Activated naive CD8-positive, alpha-beta T cell treated with anti-CD3 and anti-CD28 coated beads, Interleukin-2, amount 10 ng/mL, durations not matched to agents 7 days and 5 days (primary cell): ENCODE measurements around the gene MMP15. TPM values are rescaled to one million over a fixed set of nuclear protein-coding genes. Genes with fewer than 3 reads are reported as not detected.
"Not testable (repeated sequence)": the region's sequence is repeated elsewhere in the genome, so short reads cannot be mapped to it uniquely, and the experiment has no call there.

Experiments used
- ATAC-seq: fragments of 150-1000 bp; cut with Tn5 transposase; one replicate; pipeline ENCODE4 v1.10.0; 2021; ENCODE audit warnings: low read depth, moderate library complexity
- POLR2A ChIA-PET: fragments of 350-600 bp; sonication (Branson Sonifier 250); formaldehyde crosslinking; loops from one replicate; lab custom pipeline; 2021; ENCODE audit warnings: antibody characterized with exemption; lab: Charles Lee
- DNase-seq: peaks from one replicate; pipeline ENCODE4 v3.0.0; 2021
- H3K27ac Mint-ChIP-seq: one replicate; pipeline ENCODE4 v1.8.0; 2022; ENCODE audit warnings: mild to moderate bottlenecking, mixed read lengths
- H3K27me3 Mint-ChIP-seq: one replicate; pipeline ENCODE4 v1.8.0; 2022; ENCODE audit warnings: mild to moderate bottlenecking, moderate library complexity, mixed read lengths
- H3K36me3 Mint-ChIP-seq: one replicate; pipeline ENCODE4 v1.8.0; 2021; ENCODE audit warnings: mild to moderate bottlenecking, mixed read lengths
- H3K4me1 Mint-ChIP-seq: one replicate; pipeline ENCODE4 v1.8.0; 2021; ENCODE audit warnings: mixed read lengths
- H3K4me3 Mint-ChIP-seq: one replicate; pipeline ENCODE4 v1.8.0; 2022; ENCODE audit warnings: mild to moderate bottlenecking, moderate library complexity, mixed read lengths
- H3K9me3 Mint-ChIP-seq: one replicate; pipeline ENCODE4 v1.8.0; 2021; ENCODE audit warnings: mixed read lengths
- total RNA-seq, 2 experiments: library from RNA; stranded (reverse); gene quantifications; one replicate each; pipeline ENCODE4 v1.2.3, GENCODE V29; 2021

The MMP15 gene
- total RNA-seq, 2 experiments from 2014 or later = 0.61 to 0.62 TPM

GRCh38 chr16:58062821-58063220, 37.3 kb downstream of the MMP15 start:
- no peaks in the 10 kb centered on the region for H3K27me3 Mint-ChIP-seq
- DNase-seq (no peak), ATAC-seq (no peak)
- H3K9me3 Mint-ChIP-seq = no peaks in the 10 kb centered on the region
- POLR2A ChIA-PET = no interaction called here
- no peak overlapping the region for H3K27ac Mint-ChIP-seq
- H3K4me1 Mint-ChIP-seq = no peaks in the 10 kb centered on the region
- no peaks in the 10 kb centered on the region for H3K36me3 Mint-ChIP-seq
- no peak overlapping the region for H3K4me3 Mint-ChIP-seq

GRCh38 chr16:58063377-58064076, 38.0 kb downstream of the MMP15 start:
- POLR2A ChIA-PET = no interaction called here
- no peaks in the 10 kb centered on the region for H3K36me3 Mint-ChIP-seq
- DNase-seq (no peak), ATAC-seq (no peak)
- H3K4me1 Mint-ChIP-seq = no peaks in the 10 kb centered on the region
- H3K4me3 Mint-ChIP-seq = no peak overlapping the region
- no peaks in the 10 kb centered on the region for H3K9me3 Mint-ChIP-seq
- no peaks in the 10 kb centered on the region for H3K27me3 Mint-ChIP-seq
- H3K27ac Mint-ChIP-seq = no peak overlapping the region

- H3K9me3 Mint-ChIP-seq = no peaks in the 10 kb centered on the region
- no peak overlapping the region for H3K4me3 Mint-ChIP-seq
- no peaks in the 10 kb centered on the region for H3K36me3 Mint-ChIP-seq
- H3K27ac Mint-ChIP-seq = no peak overlapping the region
- POLR2A ChIA-PET = no interaction called here
- ATAC-seq (no peak), DNase-seq (no peak)
- no peaks in the 10 kb centered on the region for H3K27me3 Mint-ChIP-seq
- no peaks in the 10 kb centered on the region for H3K4me1 Mint-ChIP-seq
These were observed 45.0 kb downstream of the MMP15 start for GRCh38 chr16:58070585-58070984.

GRCh38 chr16:58072134-58072533, 46.6 kb downstream of the MMP15 start:
- H3K4me1 Mint-ChIP-seq, H3K4me3 Mint-ChIP-seq, H3K27ac Mint-ChIP-seq, DNase-seq, ATAC-seq, H3K27me3 Mint-ChIP-seq, H3K9me3 Mint-ChIP-seq, POLR2A ChIA-PET, H3K36me3 Mint-ChIP-seq: not testable (repeated sequence)

- H3K36me3 Mint-ChIP-seq, H3K27me3 Mint-ChIP-seq, DNase-seq, H3K27ac Mint-ChIP-seq, POLR2A ChIA-PET, H3K4me1 Mint-ChIP-seq, ATAC-seq, H3K4me3 Mint-ChIP-seq, H3K9me3 Mint-ChIP-seq: not testable (repeated sequence)
These were observed 47.5 kb downstream of the MMP15 start for GRCh38 chr16:58073086-58073485.

- Mint-ChIP-seq H3K4me1 (no peaks in the 10 kb centered on the region), H3K36me3 (no peaks in the 10 kb centered on the region), H3K27me3 (no peaks in the 10 kb centered on the region), H3K4me3 (no peak overlapping the region), H3K27ac (no peak overlapping the region), H3K9me3 (no peaks in the 10 kb centered on the region)
- no peak for DNase-seq
- ATAC-seq = no peak
- POLR2A ChIA-PET = no interaction called here
These were observed 49.1 kb downstream of the MMP15 start for GRCh38 chr16:58074657-58075056.

GRCh38 chr16:58076514-58076913, 51.0 kb downstream of the MMP15 start:
- H3K4me1 Mint-ChIP-seq = no peaks in the 10 kb centered on the region
- ATAC-seq (no peak), DNase-seq (no peak)
- no peak overlapping the region for H3K27ac Mint-ChIP-seq
- H3K9me3 Mint-ChIP-seq = no peaks in the 10 kb centered on the region
- H3K27me3 Mint-ChIP-seq = no peaks in the 10 kb centered on the region
- no peaks in the 10 kb centered on the region for H3K36me3 Mint-ChIP-seq
- POLR2A ChIA-PET = no interaction called here
- no peak overlapping the region for H3K4me3 Mint-ChIP-seq

GRCh38 chr16:58077796-58078195, 52.2 kb downstream of the MMP15 start:
- ATAC-seq = no peak
- no peak overlapping the region for H3K27ac Mint-ChIP-seq
- no peaks in the 10 kb centered on the region for H3K27me3 Mint-ChIP-seq
- H3K4me3 Mint-ChIP-seq = no peak overlapping the region
- DNase-seq = no peak
- no peaks in the 10 kb centered on the region for H3K9me3 Mint-ChIP-seq
- H3K4me1 Mint-ChIP-seq = no peaks in the 10 kb centered on the region
- H3K36me3 Mint-ChIP-seq = no peaks in the 10 kb centered on the region
- POLR2A ChIA-PET = no interaction called here

GRCh38 chr16:58080657-58081056, 55.1 kb downstream of the MMP15 start:
- POLR2A ChIA-PET, H3K4me3 Mint-ChIP-seq, ATAC-seq, DNase-seq, H3K36me3 Mint-ChIP-seq, H3K27ac Mint-ChIP-seq, H3K9me3 Mint-ChIP-seq, H3K4me1 Mint-ChIP-seq, H3K27me3 Mint-ChIP-seq: not testable (repeated sequence)

GRCh38 chr16:58082381-58082780, 56.8 kb downstream of the MMP15 start:
- Mint-ChIP-seq H3K9me3 (no peaks in the 10 kb centered on the region), H3K27ac (no peak overlapping the region), H3K27me3 (no peaks in the 10 kb centered on the region), H3K4me3 (no peak overlapping the region), H3K4me1 (no peaks in the 10 kb centered on the region), H3K36me3 (no peaks in the 10 kb centered on the region)
- DNase-seq (no peak), ATAC-seq (no peak)
- POLR2A ChIA-PET = no interaction called here

- no peaks in the 10 kb centered on the region for H3K27me3 Mint-ChIP-seq
- H3K4me1 Mint-ChIP-seq = no peaks in the 10 kb centered on the region
- H3K36me3 Mint-ChIP-seq = no peaks in the 10 kb centered on the region
- POLR2A ChIA-PET = no interaction called here
- no peak overlapping the region for H3K27ac Mint-ChIP-seq
- no peak overlapping the region for H3K4me3 Mint-ChIP-seq
- H3K9me3 Mint-ChIP-seq = no peaks in the 10 kb centered on the region
- ATAC-seq (no peak), DNase-seq (no peak)
These were observed 59.1 kb downstream of the MMP15 start for GRCh38 chr16:58084635-58085034.

GRCh38 chr16:58085171-58085570, 59.6 kb downstream of the MMP15 start:
- no peak overlapping the region for H3K4me3 Mint-ChIP-seq
- H3K36me3 Mint-ChIP-seq = no peaks in the 10 kb centered on the region
- ATAC-seq = no peak
- POLR2A ChIA-PET = no interaction called here
- H3K4me1 Mint-ChIP-seq = peaks cover 5% of the 10 kb centered on the region
- no peaks in the 10 kb centered on the region for H3K9me3 Mint-ChIP-seq
- no peak for DNase-seq
- H3K27ac Mint-ChIP-seq = no peak overlapping the region
- H3K27me3 Mint-ChIP-seq = no peaks in the 10 kb centered on the region

- Mint-ChIP-seq H3K27me3 (no peaks in the 10 kb centered on the region), H3K36me3 (no peaks in the 10 kb centered on the region), H3K27ac (no peak overlapping the region), H3K9me3 (no peaks in the 10 kb centered on the region), H3K4me3 (no peak overlapping the region), H3K4me1 (peaks cover 5% of the 10 kb centered on the region)
- POLR2A ChIA-PET = no interaction called here
- no peak for ATAC-seq
- no peak for DNase-seq
These were observed 60.2 kb downstream of the MMP15 start for GRCh38 chr16:58085584-58086251.
